HepG2 (cell line): ENCODE measurements around the gene ALDOA. TPM values are rescaled to one million over a fixed set of nuclear protein-coding genes. Genes with fewer than 3 reads are reported as not detected.
A peak's percentile ranks its signal among the peaks of the same experiment; 100 is the strongest.

Experiments
- ARID5B ChIP-seq: IDR thresholded peaks from 2 replicates; pipeline ENCODE4 v1.4.0; 2020; ENCODE audit warnings: mild to moderate bottlenecking, missing genetic modification reagents
- ARNTL ChIP-seq: sonication (generic); formaldehyde crosslinking; IDR thresholded peaks from 2 replicates; pipeline ENCODE4 v1.4.0; 2020; ENCODE audit warnings: mild to moderate bottlenecking, missing genetic modification reagents
- CCDC6 ChIP-seq: sonication (generic); formaldehyde crosslinking; IDR thresholded peaks from 2 replicates; pipeline ENCODE4 v1.8.1; 2022; ENCODE audit warnings: mild to moderate bottlenecking, missing genetic modification reagents, moderate library complexity
- FOXA3 ChIP-seq: IDR thresholded peaks from 2 replicates; pipeline ENCODE4 v1.6.1; 2016; ENCODE audit warnings: missing genetic modification reagents, missing compliant biosample characterization
- HNRNPUL1 ChIP-seq: fragments of 200-400 bp; formaldehyde crosslinking; IDR thresholded peaks from 2 replicates; pipeline ENCODE4 v1.6.1; 2017; ENCODE audit warnings: low read depth, mild to moderate bottlenecking, low read length, moderate library complexity
- MEIS1 ChIP-seq: sonication (generic); formaldehyde crosslinking; IDR thresholded peaks from 2 replicates; pipeline ENCODE4 v1.9.0; 2021; ENCODE audit warnings: mild to moderate bottlenecking, missing genetic modification reagents, moderate library complexity, borderline replicate concordance
- MTF2 ChIP-seq: sonication (generic); formaldehyde crosslinking; IDR thresholded peaks from 2 replicates; pipeline ENCODE4 v1.5.0; 2020; ENCODE audit warnings: missing genetic modification reagents, borderline replicate concordance
- NR2C2 ChIP-seq: sonication (generic); formaldehyde crosslinking; IDR thresholded peaks from 2 replicates; pipeline ENCODE4 v1.4.0; 2020; ENCODE audit warnings: missing genetic modification reagents, mild to moderate bottlenecking, moderate library complexity, borderline replicate concordance
- PAXIP1 ChIP-seq: sonication (generic); formaldehyde crosslinking; conservative IDR thresholded peaks from 2 replicates; pipeline ENCODE4 v1.4.0; 2020; ENCODE audit warnings: mild to moderate bottlenecking, missing genetic modification reagents, moderate library complexity
- SAP130 ChIP-seq: IDR thresholded peaks from 2 replicates; pipeline ENCODE4 v1.6.1; 2016; ENCODE audit warnings: low read depth
- SOX6 ChIP-seq, 2 experiments: fragments of 450-650 bp in 1 of 2; sonication (generic) in 1 of 2; formaldehyde crosslinking in 1 of 2; IDR thresholded peaks; 2 replicates each; pipeline versions ENCODE4 v1.4.0 to v1.6.1; 2017 to 2020; ENCODE audit warnings: antibody characterized with exemption in 1 of 2, mild to moderate bottlenecking in 1 of 2, missing genetic modification reagents in 1 of 2
- THAP11 ChIP-seq: IDR thresholded peaks from 2 replicates; pipeline ENCODE4 v1.6.1; 2016; ENCODE audit warnings: missing biosample characterization, missing genetic modification reagents
- ZBTB21 ChIP-seq: sonication (generic); formaldehyde crosslinking; IDR thresholded peaks from 2 replicates; pipeline ENCODE4 v1.4.0; 2020; ENCODE audit warnings: missing genetic modification reagents
- ZBTB7B ChIP-seq: sonication (generic); formaldehyde crosslinking; IDR thresholded peaks from 2 replicates; pipeline ENCODE4 v1.4.0; 2020; ENCODE audit warnings: missing genetic modification reagents
- ZFX ChIP-seq: sonication (generic); formaldehyde crosslinking; IDR thresholded peaks from 2 replicates; pipeline ENCODE4 v1.4.0; 2020; ENCODE audit warnings: mild to moderate bottlenecking, low read depth, missing genetic modification reagents, moderate library complexity
- ZNF276 ChIP-seq: sonication (generic); formaldehyde crosslinking; IDR thresholded peaks from 2 replicates; pipeline ENCODE4 v1.4.0; 2020; ENCODE audit warnings: mild to moderate bottlenecking, low read depth, missing genetic modification reagents
- ZNF652 ChIP-seq: IDR thresholded peaks from 2 replicates; pipeline ENCODE4 v1.6.1; 2016; ENCODE audit warnings: low read depth, borderline replicate concordance
- ZNF768 ChIP-seq: sonication (generic); formaldehyde crosslinking; IDR thresholded peaks from 2 replicates; pipeline ENCODE4 v1.4.0; 2020; ENCODE audit warnings: missing genetic modification reagents
- ZSCAN29 ChIP-seq: sonication (generic); formaldehyde crosslinking; conservative IDR thresholded peaks from 2 replicates; pipeline ENCODE4 v1.4.0; 2020; ENCODE audit warnings: mild to moderate bottlenecking, missing genetic modification reagents
- polyA plus RNA-seq, 8 experiments: library from polyadenylated mRNA; depleted of rRNA in 3 of 8; stranded (reverse) in 7 of 8; unstranded in 1 of 8; fragments of >200 nt; fragmentation: Illumina TruSeq in 4 of 8; extraction: Trizol in 4 of 8; gene quantifications; 2 replicates each; pipeline versions ENCODE4 v1.2.1 to v1.2.3, GENCODE V29; 2011 to 2016; ENCODE audit warnings: low read depth in 4 of 8, missing spikeins in 1 of 8, mixed read lengths in 1 of 8; ENCODE audit not compliant: insufficient read depth in 1 of 8
- total RNA-seq, 5 experiments: library from RNA; depleted of rRNA; stranded (reverse); fragments of >200 nt; fragmentation: Illumina TruSeq; extraction: Trizol; gene quantifications; 2 replicates each; pipeline ENCODE4 v1.2.3, GENCODE V29; 2016; ENCODE audit warnings: low read depth in 1 of 5

ALDOA gene
- total and polyA plus RNA-seq, 2 of the 13 experiments (the other 11 are each of a cell fraction or from before 2014, with no cell fraction given), result 925 to 1,884 TPM

- TF ChIP-seq PAXIP1 (CRISPR knock-in tag) (peak; percentile 75), SOX6 (IDR thresholded peaks at IDR 0.05) (no peak), SOX6 (CRISPR knock-in tag; IDR thresholded peaks at IDR 0.05) (peak; percentile 56), NR2C2 (CRISPR knock-in tag) (0 out of 2 replicates have a peak, but pooled peaks have one; percentile 22), CCDC6 (CRISPR knock-in tag) (no peak), HNRNPUL1 (no peak), MTF2 (no peak), ZBTB7B (CRISPR knock-in tag) (0 out of 2 replicates have a peak, but pooled peaks have one; percentile 40), ZBTB21 (CRISPR knock-in tag) (0 out of 2 replicates have a peak, but pooled peaks have one; percentile 17), ARNTL (0 out of 2 replicates have a peak, but pooled peaks have one; percentile 45), ZNF652 (peak; percentile 65), ZFX (CRISPR knock-in tag) (0 out of 2 replicates have a peak, but pooled peaks have one; percentile 30), ZSCAN29 (peak; percentile 57; the same call in 1 of the 2 replicates), SAP130 (peak; percentile 49; the same call in 1 of the 2 replicates), ARID5B (CRISPR knock-in tag) (peak; percentile 43; the same call in 1 of the 2 replicates), ZNF768 (no peak), ZNF276 (CRISPR knock-in tag) (0 out of 2 replicates have a peak, but pooled peaks have one; percentile 30), MEIS1 (0 out of 2 replicates have a peak, but pooled peaks have one; percentile 40), THAP11 (CRISPR knock-in tag) (0 out of 2 replicates have a peak, but pooled peaks have one; percentile 28), FOXA3 (CRISPR knock-in tag) (peak; percentile 90)
These were observed 48.8 kb upstream of the ALDOA start (continued) for GRCh38 chr16:30016555-30017276.
